Measurements from ENCODE around the gene ITPRIP.

GRCh38 chr10:104304356-104304745, 33.9 kb downstream of the ITPRIP start:
- TF ChIP-seq CTCF (IDR thresholded peaks at IDR 0.05), result no peak
- TF ChIP-seq EZH2 (IDR thresholded peaks at IDR 0.05), result no peak
- TF ChIP-seq EZH2phosphoT487 (IDR thresholded peaks at IDR 0.05), result no peak

All from neural progenitor cell (in vitro differentiated cells).